Activated T-cell treated with anti-CD3 and anti-CD28 coated beads for 1 hour (primary cell): ENCODE measurements around the gene ERGIC3.

Source experiments
- DNase-seq: peaks from one replicate; pipeline ENCODE4 v3.0.0-alpha.2; 2020; ENCODE audit warnings: low read depth

ERGIC3 gene

DNA sequence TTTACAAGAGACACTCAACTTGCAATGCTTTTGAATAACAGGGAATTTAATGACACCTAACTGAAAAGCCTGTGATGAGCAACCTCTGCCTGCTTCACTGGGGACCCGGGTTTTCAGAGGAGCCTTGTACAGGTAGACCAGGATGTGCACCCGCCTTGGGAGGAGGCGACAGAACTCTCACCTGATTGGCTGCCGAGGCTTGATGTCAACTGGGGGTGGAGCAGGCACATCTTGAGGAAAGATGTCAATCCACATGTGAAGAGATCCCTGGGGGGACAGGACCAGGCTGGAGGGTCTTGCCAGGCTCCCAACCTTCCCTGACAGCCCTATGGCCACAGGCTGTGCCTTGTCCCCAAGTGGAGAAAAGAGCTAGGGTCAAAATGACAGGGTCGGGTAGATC lies 19.8 kb downstream of the ERGIC3 start:
- no peak for DNase-seq

DNA sequence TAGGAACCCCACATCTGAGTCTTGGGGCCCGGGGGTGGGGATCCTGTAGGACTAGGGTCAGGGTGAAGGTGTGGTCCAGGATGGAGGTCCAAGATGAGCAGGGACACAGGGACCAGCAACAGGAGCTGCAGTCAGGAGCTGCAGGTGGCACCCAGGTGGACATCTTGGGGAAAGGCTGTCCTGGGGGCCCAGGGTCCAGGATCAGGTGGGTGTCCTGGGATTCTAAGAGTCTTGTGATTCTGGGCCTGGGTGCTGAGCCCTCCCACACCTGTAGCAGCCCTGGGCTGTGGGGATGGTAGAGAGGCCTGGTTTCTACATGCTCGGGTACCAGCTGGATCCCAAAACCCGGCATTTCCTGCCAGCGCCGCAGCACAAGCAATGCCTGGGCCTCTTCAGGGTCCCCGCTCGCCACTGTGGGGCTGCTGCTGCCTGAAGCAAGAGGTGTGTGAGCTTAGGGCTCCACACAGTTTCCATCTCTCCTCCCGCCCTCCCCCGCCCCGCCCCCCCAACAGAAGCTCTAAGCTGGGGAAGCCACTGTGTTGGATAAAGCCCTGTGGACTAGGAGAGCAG lies 20.7 kb downstream of the ERGIC3 start:
- DNase-seq: no peak

GRCh38 chr20:35563834-35564233 lies 22.0 kb downstream of the ERGIC3 start:
- no peak for DNase-seq

- DNase-seq: no peak
These were observed 23.0 kb downstream of the ERGIC3 start for GRCh38 chr20:35564905-35565304.

GRCh38 chr20:35568645-35569044 lies 26.8 kb downstream of the ERGIC3 start:
- no peak for DNase-seq

GRCh38 chr20:35571555-35571954 lies 29.7 kb downstream of the ERGIC3 start:
- no peak for DNase-seq

GRCh38 chr20:35572838-35573237 lies 31.0 kb downstream of the ERGIC3 start:
- DNase-seq: no peak

DNA sequence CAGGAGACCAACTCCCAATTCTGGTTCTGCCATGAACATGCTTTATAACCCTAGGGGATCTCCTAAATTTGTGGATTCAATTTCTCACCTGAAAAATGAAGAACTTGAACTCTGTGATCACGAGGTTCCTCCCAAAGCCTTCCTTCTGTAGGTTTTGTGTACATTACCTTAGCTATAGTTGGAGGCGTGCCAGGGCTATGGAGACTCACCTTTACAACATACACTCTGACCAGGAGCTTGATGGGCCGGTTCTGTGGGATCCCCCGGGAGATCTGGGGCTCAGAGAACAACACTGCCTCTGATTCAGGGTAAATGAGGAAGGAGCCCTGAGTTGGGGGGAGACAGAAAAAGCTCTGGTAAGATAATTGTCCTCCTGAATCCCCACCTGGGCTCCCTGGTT lies 34.1 kb downstream of the ERGIC3 start:
- no peak for DNase-seq

- no peak for DNase-seq
These were observed 34.9 kb downstream of the ERGIC3 start for GRCh38 chr20:35576816-35577215.

GRCh38 chr20:35578469-35578868 lies 36.6 kb downstream of the ERGIC3 start:
- no peak for DNase-seq

DNA sequence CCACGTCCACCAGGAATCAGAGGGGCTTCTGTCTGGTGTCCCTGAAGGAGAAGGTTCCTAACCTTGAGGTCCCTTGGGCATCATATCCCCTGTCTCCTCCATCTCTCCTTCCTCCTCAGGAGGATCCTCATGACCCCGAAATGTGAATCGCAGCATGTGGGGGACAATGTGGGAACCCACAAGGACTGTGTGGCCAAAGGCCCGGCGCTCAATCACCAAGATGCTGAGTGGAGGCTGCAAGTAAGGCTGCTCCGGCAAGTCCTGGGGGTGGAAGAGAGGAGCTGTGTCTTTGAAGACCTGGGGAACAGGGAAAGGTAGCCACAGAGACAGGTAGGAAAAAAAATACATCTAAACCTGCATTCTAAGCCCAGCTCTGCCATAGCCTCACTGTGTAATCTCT lies 37.3 kb downstream of the ERGIC3 start:
- DNase-seq: no peak

DNA sequence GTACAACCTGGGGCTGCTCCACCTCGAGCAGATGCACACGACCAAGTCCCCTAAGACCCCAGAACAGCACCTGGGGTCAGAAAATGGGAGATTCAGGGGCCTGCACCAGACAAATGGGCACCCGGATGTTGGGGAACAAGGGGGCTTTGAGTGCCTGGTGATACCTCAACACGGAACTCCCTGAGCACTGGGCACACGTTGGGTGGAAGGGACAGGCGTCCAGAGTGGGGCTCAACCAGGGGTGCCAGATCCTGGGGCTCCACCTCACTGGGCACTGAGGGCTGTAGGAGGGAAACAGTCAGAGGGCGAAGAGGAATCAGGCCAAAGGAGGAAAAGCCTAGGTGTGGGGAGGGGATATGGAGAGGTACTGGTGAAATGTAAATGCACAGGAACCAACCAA lies 40.3 kb downstream of the ERGIC3 start:
- no peak for DNase-seq

GRCh38 chr20:35582741-35583404 lies 41.0 kb downstream of the ERGIC3 start:
- no peak for DNase-seq

DNA sequence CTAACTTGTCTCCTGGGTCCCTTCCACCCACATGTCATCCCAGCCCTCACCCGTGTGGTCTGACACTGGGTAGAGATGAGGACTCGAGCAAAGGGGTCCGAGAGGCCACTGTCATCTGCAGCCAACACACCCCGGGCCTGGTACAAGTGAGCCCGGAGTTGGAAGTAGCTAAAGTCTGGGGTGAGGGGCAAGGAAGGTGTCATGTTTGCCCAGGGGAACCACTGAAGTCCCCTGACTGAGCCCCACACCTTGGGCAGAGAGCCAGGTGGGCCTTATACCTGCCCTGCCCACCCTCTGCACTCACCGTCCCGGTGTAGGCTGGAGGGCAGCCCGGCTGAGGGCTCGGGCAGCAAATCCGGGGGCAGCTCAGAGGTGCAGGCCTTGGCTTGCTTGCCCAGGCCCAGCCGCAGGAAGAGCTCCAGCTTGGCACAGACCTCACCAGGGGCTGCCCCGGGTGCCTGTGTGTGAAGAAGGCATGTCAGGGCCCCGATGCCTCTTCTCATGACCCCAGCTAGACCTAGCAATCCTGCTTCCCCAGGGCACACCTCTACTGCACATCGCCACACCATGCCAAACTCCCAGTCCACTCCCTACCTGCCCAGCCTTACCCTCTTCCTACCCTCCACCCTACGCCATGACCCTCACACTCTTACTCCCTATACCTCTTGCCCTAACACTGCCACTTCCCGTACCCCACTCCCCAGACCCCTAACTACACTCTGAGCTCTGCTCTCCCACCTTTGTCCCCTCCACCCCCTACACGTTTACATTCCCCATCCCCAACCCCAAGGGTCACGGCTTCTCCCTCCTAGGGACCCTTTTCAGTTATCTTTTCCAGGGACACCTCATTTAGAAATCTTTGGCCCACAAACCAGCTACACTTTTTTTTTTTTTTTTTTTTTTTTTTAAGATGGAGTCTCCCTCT lies 42.0 kb downstream of the ERGIC3 start:
- no peak for DNase-seq

- no peak for DNase-seq
These were observed 45.0 kb downstream of the ERGIC3 start for GRCh38 chr20:35586751-35587425.

DNA sequence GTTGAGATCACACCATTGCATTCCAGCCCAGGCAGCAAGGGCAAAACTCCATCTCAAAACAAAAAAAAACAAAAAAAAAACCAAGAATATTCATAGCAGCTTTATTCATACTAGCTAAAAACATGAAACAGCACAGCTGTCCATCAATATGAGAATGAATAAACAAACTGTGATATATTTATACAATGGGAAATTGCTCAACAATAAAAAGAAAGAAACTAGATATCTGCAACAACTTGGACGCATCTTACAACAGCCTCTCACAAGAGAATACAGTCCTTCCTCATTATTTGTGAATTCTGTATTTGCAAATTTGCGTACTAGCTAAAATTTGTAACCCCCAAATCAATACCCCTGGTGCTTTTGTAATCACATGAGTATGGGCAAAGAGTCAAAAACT lies 45.6 kb downstream of the ERGIC3 start:
- DNase-seq: no peak

DNA sequence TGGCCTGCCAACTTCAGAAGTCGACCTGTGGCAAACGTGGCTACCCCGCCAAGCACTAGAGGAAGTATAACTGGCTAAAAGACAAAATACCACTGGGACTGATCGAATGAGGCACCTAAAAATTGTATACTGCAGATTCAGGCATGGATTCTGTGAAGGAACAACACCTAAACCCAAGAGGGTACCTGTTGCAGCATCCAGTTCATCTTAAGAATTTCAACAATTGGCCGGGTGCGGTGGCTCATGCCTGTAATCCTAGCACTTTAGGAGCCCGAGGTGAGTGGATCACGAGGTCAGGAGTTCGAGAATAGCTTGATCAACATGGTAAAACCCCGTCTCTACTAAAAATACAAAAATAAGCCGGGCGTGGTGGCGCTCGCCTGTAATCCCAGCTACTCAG lies 46.5 kb downstream of the ERGIC3 start:
- DNase-seq: no peak

DNA sequence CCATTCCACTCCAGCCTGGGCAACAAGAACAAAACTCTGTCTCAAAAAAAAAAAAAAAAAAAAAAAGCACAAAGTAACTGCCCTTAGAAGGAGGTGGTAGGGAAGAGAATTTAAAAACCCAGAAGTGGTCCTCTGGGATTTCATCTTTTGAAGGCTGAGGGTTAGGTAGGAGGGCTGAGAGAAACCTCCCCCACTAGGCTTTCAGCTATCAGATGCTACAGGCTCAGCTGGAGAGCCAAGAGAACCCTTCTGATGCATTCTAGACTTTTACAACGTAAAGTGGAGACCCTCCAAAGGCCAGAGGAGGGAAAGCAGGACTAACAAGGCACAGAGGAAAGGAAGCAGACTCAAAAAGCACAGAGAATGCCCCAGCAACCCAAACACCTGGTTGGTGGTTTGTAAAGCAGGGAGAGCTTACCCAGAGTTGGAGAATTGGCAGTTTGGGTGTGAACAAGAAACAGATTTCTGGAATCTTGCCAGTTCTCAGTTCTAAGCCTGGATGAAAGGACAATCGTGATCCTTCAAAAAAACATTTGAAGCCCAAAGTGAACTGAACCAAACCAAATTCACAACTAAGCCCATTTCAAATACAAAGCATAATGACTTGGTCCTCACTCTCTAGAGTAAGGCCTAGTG lies 50.6 kb downstream of the ERGIC3 start:
- DNase-seq: no peak

GRCh38 chr20:35595456-35595855 lies 53.6 kb downstream of the ERGIC3 start:
- DNase-seq: no peak

- DNase-seq: no peak
These were observed 54.0 kb downstream of the ERGIC3 start for GRCh38 chr20:35595901-35596300.

GRCh38 chr20:35597186-35597585 lies 55.3 kb downstream of the ERGIC3 start:
- DNase-seq: no peak

- no peak for DNase-seq
These were observed 56.6 kb downstream of the ERGIC3 start for GRCh38 chr20:35598476-35598875.
